AG09309 (cell line): ENCODE results near the gene DSC1.

Experiments used
- DNase-seq: peaks from one replicate; pipeline ENCODE4 v3.0.0-alpha.2; 2010; ENCODE audit warnings: low read depth
- H3K4me3 ChIP-seq: 2 replicates; pipeline ENCODE4 v1.5.1; 2011; ENCODE audit warnings: mild to moderate bottlenecking, low read depth, low read length, moderate library complexity; ENCODE audit not compliant: control insufficient read depth
- TF ChIP-seq, protein P1 (sequence below): IDR thresholded peaks from 2 replicates; pipeline ENCODE4 v1.5.1; 2011; ENCODE audit warnings: mild to moderate bottlenecking, low read depth, low read length, inconsistent platforms; ENCODE audit not compliant: insufficient read depth, control insufficient read depth; ENCODE audit errors: missing control alignments

The DSC1 gene

DNA sequence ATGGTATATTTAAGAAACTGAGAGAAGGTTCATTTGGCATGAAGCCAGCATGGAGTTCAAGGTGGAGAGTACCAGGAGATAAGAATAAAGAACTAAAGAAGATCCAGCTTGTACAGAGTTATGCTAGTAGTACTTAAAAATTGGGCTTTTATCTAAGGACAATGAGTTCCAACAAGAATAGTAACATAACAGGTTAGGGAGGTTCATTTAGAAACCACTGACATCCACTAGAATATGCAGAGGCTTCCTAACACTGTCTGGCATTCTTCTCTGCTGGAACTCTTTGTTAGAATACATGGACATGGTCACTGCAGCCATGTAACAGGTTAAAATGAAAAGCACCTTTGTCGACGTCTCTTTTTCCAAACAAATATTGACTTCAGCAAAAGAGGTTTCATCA, 42.6 kb upstream of the DSC1 start:
- TF ChIP-seq, protein P1, sequence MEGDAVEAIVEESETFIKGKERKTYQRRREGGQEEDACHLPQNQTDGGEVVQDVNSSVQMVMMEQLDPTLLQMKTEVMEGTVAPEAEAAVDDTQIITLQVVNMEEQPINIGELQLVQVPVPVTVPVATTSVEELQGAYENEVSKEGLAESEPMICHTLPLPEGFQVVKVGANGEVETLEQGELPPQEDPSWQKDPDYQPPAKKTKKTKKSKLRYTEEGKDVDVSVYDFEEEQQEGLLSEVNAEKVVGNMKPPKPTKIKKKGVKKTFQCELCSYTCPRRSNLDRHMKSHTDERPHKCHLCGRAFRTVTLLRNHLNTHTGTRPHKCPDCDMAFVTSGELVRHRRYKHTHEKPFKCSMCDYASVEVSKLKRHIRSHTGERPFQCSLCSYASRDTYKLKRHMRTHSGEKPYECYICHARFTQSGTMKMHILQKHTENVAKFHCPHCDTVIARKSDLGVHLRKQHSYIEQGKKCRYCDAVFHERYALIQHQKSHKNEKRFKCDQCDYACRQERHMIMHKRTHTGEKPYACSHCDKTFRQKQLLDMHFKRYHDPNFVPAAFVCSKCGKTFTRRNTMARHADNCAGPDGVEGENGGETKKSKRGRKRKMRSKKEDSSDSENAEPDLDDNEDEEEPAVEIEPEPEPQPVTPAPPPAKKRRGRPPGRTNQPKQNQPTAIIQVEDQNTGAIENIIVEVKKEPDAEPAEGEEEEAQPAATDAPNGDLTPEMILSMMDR = no peak
- H3K4me3 ChIP-seq = no peak overlapping the region
- DNase-seq = no peak

DNA sequence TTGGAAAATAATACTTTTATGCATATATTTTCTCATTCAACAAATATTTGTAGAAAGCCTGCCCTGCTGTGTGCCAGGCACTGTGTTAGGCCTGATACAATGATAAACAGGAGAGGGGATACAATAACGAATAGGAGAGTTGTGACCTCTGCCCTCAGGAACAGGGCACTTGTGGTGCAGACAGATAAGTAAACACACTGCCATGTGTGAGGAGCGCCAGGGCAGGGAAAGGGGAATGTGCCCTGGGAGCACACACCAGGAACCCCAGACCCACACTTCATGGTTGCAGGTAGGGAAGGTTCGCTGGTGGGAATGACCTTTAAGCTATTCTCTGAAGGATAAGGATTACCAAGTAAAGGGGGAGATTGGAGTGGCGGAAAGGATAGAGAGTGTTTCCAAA, 42.2 kb upstream of the DSC1 start:
- TF ChIP-seq, protein P1 = no peak
- H3K4me3 ChIP-seq = no peak overlapping the region
- DNase-seq = no peak

GRCh38 chr18:31204166-31204565, 41.5 kb upstream of the DSC1 start:
- H3K4me3 ChIP-seq = no peak overlapping the region
- TF ChIP-seq, protein P1 = no peak
- DNase-seq = no peak

- DNase-seq = no peak
- H3K4me3 ChIP-seq = no peak overlapping the region
- TF ChIP-seq, protein P1 = no peak
These were observed 41.1 kb upstream of the DSC1 start for GRCh38 chr18:31203794-31204148.

- no peak overlapping the region for H3K4me3 ChIP-seq
- no peak for DNase-seq
- TF ChIP-seq, protein P1 = no peak
These were observed 40.6 kb upstream of the DSC1 start for GRCh38 chr18:31203096-31203793.

GRCh38 chr18:31199190-31199769, 36.6 kb upstream of the DSC1 start:
- TF ChIP-seq, protein P1 = no peak
- no peak for DNase-seq
- no peak overlapping the region for H3K4me3 ChIP-seq
